DOHH2 (cell line): ENCODE measurements around the gene TMEM131.
"Not testable (repeated sequence)": the region's sequence is repeated elsewhere in the genome, so short reads cannot be mapped to it uniquely, and the experiment has no call there.

Source experiments
- H3F3A ChIP-seq: fragments of 200-600 bp; sonication (generic), shearing (Covaris generic); 2 replicates; pipeline ENCODE4 v1.6.0; 2016; ENCODE audit warnings: antibody characterized with exemption, mild to moderate bottlenecking; ENCODE audit not compliant: control insufficient read depth, insufficient read depth
- H3K27ac ChIP-seq: fragments of 200-600 bp; sonication (generic); 2 replicates; pipeline ENCODE4 v1.5.1; 2014; ENCODE audit warnings: low read depth, mild to moderate bottlenecking, low read length, moderate library complexity
- H3K27me3 ChIP-seq: fragments of 200-600 bp; sonication (generic); 2 replicates; pipeline ENCODE4 v1.6.1; 2014; ENCODE audit warnings: mild to moderate bottlenecking, low read length, mixed read lengths; ENCODE audit not compliant: control insufficient read depth
- H3K36me3 ChIP-seq: fragments of 200-600 bp; sonication (generic); 2 replicates; pipeline ENCODE4 v1.6.1; 2014; ENCODE audit warnings: mild to moderate bottlenecking, low read length, moderate library complexity, mixed read lengths; ENCODE audit not compliant: control insufficient read depth
- H3K4me1 ChIP-seq: fragments of 200-600 bp; sonication (generic); 2 replicates; pipeline ENCODE4 v1.6.1; 2014; ENCODE audit warnings: mild to moderate bottlenecking, low read length, mixed read lengths; ENCODE audit not compliant: control insufficient read depth
- H3K4me2 ChIP-seq: fragments of 200-600 bp; sonication (generic); 2 replicates; pipeline ENCODE4 v1.6.0; 2014; ENCODE audit warnings: mild to moderate bottlenecking, low read length, moderate library complexity
- H3K4me3 ChIP-seq: fragments of 200-600 bp; sonication (generic); 2 replicates; pipeline ENCODE4 v1.5.1; 2014; ENCODE audit warnings: mild to moderate bottlenecking, low read length, mixed read lengths
- H3K79me2 ChIP-seq: fragments of 200-600 bp; sonication (generic); 2 replicates; pipeline ENCODE4 v1.6.1; 2014; ENCODE audit warnings: mild to moderate bottlenecking, low read length, mixed read lengths; ENCODE audit not compliant: control insufficient read depth
- H3K9me2 ChIP-seq: fragments of 200-600 bp; sonication (generic); replicated peaks from 2 replicates; pipeline ENCODE4 v1.6.1; 2014; ENCODE audit warnings: mild to moderate bottlenecking, low read length, mixed read lengths; ENCODE audit not compliant: control insufficient read depth
- H3K9me3 ChIP-seq: fragments of 200-600 bp; sonication (generic); 2 replicates; pipeline ENCODE4 v1.6.1; 2014; ENCODE audit warnings: antibody characterized with exemption, low read length, mixed read lengths; ENCODE audit not compliant: control insufficient read depth, insufficient read depth
- H4K20me1 ChIP-seq: fragments of 200-600 bp; sonication (generic); 2 replicates; pipeline ENCODE4 v1.6.0; 2014; ENCODE audit warnings: low read depth, mild to moderate bottlenecking, antibody characterized with exemption, low read length, moderate library complexity; ENCODE audit not compliant: control insufficient read depth, insufficient read depth
- CTCF ChIP-seq: fragments of 200-600 bp; sonication (generic); IDR thresholded peaks from one replicate; pipeline ENCODE4 v1.5.1; 2014; ENCODE audit warnings: antibody characterized with exemption, mild to moderate bottlenecking, low read depth, low read length; ENCODE audit not compliant: poor library complexity, severe bottlenecking
- EZH2phosphoT487 ChIP-seq: fragments of 200-600 bp; sonication (generic); IDR thresholded peaks from 2 replicates; pipeline ENCODE4 v1.6.1; 2017; ENCODE audit warnings: borderline replicate concordance, mild to moderate bottlenecking, antibody characterized with exemption, low read length, moderate library complexity, mixed read lengths

The TMEM131 gene

GRCh38 chr2:97824011-97824410, 171.7 kb downstream of the TMEM131 start:
- not testable (repeated sequence) for H3K27ac ChIP-seq, H3K9me3 ChIP-seq, H3K27me3 ChIP-seq, H3K79me2 ChIP-seq, H3K36me3 ChIP-seq, H4K20me1 ChIP-seq, H3K4me2 ChIP-seq, H3K4me3 ChIP-seq, H3F3A ChIP-seq, H3K9me2 ChIP-seq
- peaks cover 13% of the 10 kb centered on the region for H3K4me1 ChIP-seq

- H3K4me3 ChIP-seq, H3K27me3 ChIP-seq, H3K4me2 ChIP-seq, H3K4me1 ChIP-seq, H4K20me1 ChIP-seq, H3K79me2 ChIP-seq, H3K27ac ChIP-seq, H3K9me3 ChIP-seq, H3K9me2 ChIP-seq, H3F3A ChIP-seq, H3K36me3 ChIP-seq: not testable (repeated sequence)
Observed at GRCh38 chr2:97821862-97822261, 173.9 kb downstream of the TMEM131 start.

GRCh38 chr2:97819754-97820153, 176.0 kb downstream of the TMEM131 start:
- H3K79me2 ChIP-seq = no peaks in the 10 kb centered on the region
- H3K9me2 ChIP-seq = no peaks in the 10 kb centered on the region
- H3K9me3 ChIP-seq = no peaks in the 10 kb centered on the region
- no peaks in the 10 kb centered on the region for H4K20me1 ChIP-seq
- no peaks in the 10 kb centered on the region for H3K27me3 ChIP-seq
- H3F3A ChIP-seq = no peaks in the 10 kb centered on the region
- peaks cover 6% of the 10 kb centered on the region for H3K36me3 ChIP-seq
- H3K4me3 ChIP-seq = no peak overlapping the region
- H3K27ac ChIP-seq = no peak overlapping the region
- H3K4me2 ChIP-seq = no peak overlapping the region
- no peaks in the 10 kb centered on the region for H3K4me1 ChIP-seq
- no peak for TF ChIP-seq EZH2phosphoT487
- no peak for TF ChIP-seq CTCF

- Histone ChIP-seq H3K27ac (no peak overlapping the region), H3K9me2 (no peaks in the 10 kb centered on the region), H3K79me2 (no peaks in the 10 kb centered on the region), H3K4me2 (no peak overlapping the region), H3K27me3 (no peaks in the 10 kb centered on the region), H3K4me1 (no peaks in the 10 kb centered on the region), H3K4me3 (no peak overlapping the region), H3K36me3 (peaks cover 34% of the 10 kb centered on the region), H3F3A (no peaks in the 10 kb centered on the region), H3K9me3 (no peaks in the 10 kb centered on the region), H4K20me1 (no peaks in the 10 kb centered on the region)
- TF ChIP-seq CTCF (no peak), EZH2phosphoT487 (no peak)
Observed at GRCh38 chr2:97816411-97816810, 179.3 kb downstream of the TMEM131 start.

GRCh38 chr2:97812931-97813330, 182.8 kb downstream of the TMEM131 start:
- Histone ChIP-seq H3K27ac (no peak overlapping the region), H3K4me1 (no peaks in the 10 kb centered on the region), H3K36me3 (peaks cover 58% of the 10 kb centered on the region), H3K4me3 (no peak overlapping the region), H3F3A (no peaks in the 10 kb centered on the region), H3K4me2 (no peak overlapping the region), H3K27me3 (no peaks in the 10 kb centered on the region), H3K79me2 (no peaks in the 10 kb centered on the region), H3K9me2 (no peaks in the 10 kb centered on the region), H4K20me1 (no peaks in the 10 kb centered on the region), H3K9me3 (no peaks in the 10 kb centered on the region)
- TF ChIP-seq EZH2phosphoT487 = no peak
- TF ChIP-seq CTCF = no peak
